ENCODE results near the gene RPGR.
A peak's percentile ranks its signal among the peaks of the same experiment; 100 is the strongest.

RPGR gene, protein sequence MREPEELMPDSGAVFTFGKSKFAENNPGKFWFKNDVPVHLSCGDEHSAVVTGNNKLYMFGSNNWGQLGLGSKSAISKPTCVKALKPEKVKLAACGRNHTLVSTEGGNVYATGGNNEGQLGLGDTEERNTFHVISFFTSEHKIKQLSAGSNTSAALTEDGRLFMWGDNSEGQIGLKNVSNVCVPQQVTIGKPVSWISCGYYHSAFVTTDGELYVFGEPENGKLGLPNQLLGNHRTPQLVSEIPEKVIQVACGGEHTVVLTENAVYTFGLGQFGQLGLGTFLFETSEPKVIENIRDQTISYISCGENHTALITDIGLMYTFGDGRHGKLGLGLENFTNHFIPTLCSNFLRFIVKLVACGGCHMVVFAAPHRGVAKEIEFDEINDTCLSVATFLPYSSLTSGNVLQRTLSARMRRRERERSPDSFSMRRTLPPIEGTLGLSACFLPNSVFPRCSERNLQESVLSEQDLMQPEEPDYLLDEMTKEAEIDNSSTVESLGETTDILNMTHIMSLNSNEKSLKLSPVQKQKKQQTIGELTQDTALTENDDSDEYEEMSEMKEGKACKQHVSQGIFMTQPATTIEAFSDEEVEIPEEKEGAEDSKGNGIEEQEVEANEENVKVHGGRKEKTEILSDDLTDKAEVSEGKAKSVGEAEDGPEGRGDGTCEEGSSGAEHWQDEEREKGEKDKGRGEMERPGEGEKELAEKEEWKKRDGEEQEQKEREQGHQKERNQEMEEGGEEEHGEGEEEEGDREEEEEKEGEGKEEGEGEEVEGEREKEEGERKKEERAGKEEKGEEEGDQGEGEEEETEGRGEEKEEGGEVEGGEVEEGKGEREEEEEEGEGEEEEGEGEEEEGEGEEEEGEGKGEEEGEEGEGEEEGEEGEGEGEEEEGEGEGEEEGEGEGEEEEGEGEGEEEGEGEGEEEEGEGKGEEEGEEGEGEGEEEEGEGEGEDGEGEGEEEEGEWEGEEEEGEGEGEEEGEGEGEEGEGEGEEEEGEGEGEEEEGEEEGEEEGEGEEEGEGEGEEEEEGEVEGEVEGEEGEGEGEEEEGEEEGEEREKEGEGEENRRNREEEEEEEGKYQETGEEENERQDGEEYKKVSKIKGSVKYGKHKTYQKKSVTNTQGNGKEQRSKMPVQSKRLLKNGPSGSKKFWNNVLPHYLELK

DNA sequence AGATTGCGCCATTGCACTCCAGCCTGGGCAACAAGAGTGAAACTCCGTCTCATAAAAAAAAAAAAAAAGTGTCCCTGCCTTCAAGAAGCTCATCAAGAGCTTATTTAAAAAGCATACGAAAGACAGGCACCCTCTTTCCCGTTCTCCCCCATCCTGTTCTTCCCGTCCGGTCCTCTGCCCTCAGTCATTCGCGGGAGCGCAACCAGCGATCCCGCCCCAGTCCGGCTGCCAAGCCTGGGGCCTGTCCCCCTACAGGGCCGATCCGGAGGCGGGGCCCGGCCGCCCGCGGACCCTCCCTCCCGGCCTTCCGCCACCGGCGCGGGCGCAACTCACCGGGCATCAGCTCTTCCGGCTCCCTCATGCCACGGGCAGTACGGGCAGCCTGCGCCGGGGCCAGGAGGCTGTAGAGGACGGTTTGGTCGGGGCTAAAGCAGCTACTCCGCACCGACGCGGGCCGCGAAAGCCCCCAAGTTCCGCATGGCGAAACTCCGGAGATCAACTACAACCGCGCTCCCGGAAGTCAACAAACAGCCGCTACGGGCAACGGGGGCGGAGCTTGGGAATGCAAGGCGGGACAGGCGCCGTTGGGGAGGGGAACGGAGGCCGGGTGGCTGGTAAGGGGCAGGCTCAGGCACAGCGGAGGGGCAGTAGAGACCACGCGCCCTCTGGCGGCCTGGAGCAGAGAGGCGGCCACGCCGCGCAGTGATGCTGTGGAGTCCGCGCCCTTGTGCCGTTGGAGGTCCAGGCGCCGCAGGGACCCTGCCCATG, at the start of gene RPGR:
Gene RPGR, minus strand, starts transcription at position 503 of the 768 bp plus-strand sequence. Its CDS starts 142 bp downstream, at position 361.
- DNase-seq (ENCODE audit: low read depth in 2 of 2) = peak; percentile 73 to 85

GRCh38 chrX:38376747-38377146, 49.4 kb upstream of the RPGR start:
- DNase-seq (ENCODE audit: low read depth in 2 of 2) = no peak

DNA sequence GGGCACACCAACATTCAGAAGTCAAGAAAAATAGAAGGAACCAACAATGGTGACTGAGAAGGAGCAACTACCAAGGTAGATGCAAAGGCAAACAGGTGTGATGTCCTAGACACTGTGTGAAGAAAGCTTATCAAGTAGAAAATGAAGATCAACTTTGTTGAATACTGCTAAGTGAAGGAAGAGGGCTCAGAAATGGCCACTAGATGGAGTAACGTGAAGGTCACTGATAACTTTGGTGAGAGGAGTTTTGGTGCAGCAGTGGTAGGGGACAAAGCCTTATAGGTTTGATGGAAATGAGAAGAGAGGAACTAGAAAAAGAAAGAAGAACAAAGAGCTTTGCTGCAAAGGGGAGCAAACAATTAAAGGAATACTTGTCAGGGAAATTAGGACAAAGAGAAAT, 48.6 kb upstream of the RPGR start:
- DNase-seq (ENCODE audit: low read depth in 2 of 2) = no peak

- no peak for DNase-seq (ENCODE audit: low read depth in 2 of 2)
Measured at GRCh38 chrX:38374431-38374830, 47.1 kb upstream of the RPGR start.

DNA sequence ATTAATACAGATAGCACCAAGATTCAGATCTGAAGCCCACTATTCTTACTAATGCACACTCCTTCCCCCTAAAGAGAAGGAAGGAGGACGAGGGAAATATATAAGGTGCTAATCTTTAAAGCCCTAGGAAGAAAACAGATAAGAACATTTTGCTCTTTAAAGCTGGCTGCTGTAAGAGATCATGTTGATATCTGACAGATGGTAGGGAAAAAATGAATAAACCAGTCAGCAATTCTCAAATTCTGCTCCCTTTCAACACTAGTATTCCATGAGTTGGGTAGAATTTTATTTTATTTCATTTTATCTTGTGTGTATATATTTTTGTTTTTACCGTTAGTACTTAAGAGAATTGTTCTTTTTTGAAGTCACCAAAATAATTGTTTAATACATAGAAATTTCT, 44.3 kb upstream of the RPGR start:
- no peak for DNase-seq (ENCODE audit: low read depth in 2 of 2)

DNA sequence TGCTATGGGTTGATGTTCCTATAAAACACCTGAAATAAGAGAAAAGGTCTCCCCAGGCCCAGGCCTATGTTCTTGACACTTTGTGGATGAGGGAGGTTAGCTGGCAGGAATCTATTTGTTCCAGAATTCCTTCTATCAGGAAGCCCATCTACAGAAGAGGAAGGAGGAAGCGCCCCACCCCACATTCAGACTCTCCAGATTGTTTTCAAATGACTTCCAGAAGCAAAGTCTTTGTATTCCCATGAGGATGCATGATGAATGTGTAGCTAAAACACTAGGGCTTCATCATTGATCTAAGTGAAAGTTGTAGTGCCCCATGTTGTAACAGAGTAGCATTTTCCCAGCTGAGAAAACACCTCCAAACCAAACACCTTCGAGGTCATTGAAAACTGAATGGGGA, 41.5 kb upstream of the RPGR start:
- no peak for DNase-seq (ENCODE audit: low read depth in 2 of 2)

DNA sequence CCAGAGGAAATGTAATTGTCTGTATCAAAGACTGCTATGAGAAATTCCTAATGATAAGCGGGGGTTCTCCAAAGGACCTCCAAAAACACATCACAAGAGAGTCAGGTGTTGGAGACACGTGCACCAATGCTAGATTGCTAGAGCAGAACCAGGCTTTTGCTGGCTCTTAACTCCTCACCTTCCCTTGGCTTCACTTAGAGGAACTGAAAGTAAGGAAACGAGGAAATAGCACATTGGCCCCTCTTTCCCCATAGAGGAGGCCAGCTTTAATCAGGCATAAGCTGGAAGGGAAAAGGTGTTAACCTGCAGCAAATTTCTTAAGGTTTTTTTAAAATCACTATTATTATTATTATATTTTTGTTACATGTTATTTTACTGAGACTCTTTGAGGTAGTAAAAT, 38.6 kb upstream of the RPGR start:
- DNase-seq (ENCODE audit: low read depth in 2 of 2) = no peak

- DNase-seq (ENCODE audit: low read depth in 2 of 2) = no peak
Measured at GRCh38 chrX:38363046-38363445, 35.7 kb upstream of the RPGR start.

GRCh38 chrX:38357747-38358673, 30.7 kb upstream of the RPGR start:
- no peak for DNase-seq (ENCODE audit: low read depth in 2 of 2)

- no peak for DNase-seq (ENCODE audit: low read depth in 2 of 2)
Measured at GRCh38 chrX:38356401-38356800, 29.1 kb upstream of the RPGR start.

- no peak for DNase-seq (ENCODE audit: low read depth in 2 of 2)
Measured at GRCh38 chrX:38352362-38352761, 25.1 kb upstream of the RPGR start, which contains the start of gene OTC. Gene OTC (plus strand): TSS chrX:38352604. CDS start chrX:38352697, 93 bp downstream.

- no peak for DNase-seq (ENCODE audit: low read depth in 2 of 2)
Measured at GRCh38 chrX:38351346-38351745, 24.0 kb upstream of the RPGR start.

GRCh38 chrX:38347136-38347535, 19.8 kb upstream of the RPGR start:
- DNase-seq (ENCODE audit: low read depth in 2 of 2) = no peak

GRCh38 chrX:38346150-38346549, 18.8 kb upstream of the RPGR start:
- DNase-seq (ENCODE audit: low read depth in 2 of 2) = no peak

- no peak for DNase-seq (ENCODE audit: low read depth in 2 of 2)
Measured at GRCh38 chrX:38342853-38343778, 15.8 kb upstream of the RPGR start.

DNA sequence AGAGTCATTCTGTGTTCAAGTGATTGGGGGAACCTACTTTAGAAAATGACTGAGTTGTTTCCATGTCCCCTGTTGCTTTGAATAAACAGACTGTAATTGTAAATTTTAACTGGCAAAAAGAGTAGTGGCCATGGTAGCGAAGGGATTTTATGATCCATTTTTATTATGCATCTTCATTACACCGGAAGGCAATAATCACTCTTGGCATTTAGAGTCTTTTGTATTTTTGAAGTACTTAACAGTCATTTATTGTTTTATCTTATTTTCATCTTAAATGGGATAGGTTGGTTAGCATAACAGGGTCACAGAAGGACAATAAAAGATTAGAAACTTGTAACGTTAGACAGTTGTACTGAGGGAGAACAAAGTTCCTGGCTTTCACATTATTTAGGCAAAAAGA, 14.1 kb upstream of the RPGR start:
- no peak for DNase-seq (ENCODE audit: low read depth in 2 of 2)

DNA sequence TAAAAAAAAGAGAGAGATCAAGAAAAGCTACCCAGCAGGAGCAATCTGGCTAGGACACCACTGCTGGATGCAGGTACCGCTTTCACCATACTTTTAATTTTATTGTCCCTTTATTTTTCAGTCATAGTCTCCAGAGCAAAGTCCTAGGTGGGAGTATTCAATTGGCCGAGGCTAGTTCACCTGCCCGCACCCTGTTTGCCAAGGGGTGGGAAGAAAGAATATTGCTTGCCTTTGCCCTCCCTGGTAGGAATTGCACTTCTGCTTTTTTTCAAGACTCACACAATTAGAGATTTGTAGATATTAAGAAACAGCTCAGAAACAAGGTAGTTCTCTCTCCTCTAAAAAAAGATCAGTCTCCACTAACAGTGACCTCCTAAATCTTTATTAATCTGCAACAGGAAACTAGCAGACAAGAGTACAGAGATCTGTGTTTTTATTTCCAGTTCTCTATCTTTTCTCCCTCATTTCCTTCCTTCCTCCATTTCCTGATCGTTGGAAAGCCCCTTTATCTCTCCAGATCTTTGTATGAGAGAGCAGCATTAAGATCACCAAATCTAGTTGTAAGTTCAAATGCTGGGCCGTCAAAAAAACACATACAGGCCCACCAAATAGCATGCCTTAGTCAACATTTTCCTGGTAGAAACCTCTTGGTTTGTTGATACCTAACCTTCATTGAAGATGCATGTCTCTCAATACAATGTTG, 9.4 kb upstream of the RPGR start:
- DNase-seq (ENCODE audit: low read depth in 2 of 2) = no peak

DNA sequence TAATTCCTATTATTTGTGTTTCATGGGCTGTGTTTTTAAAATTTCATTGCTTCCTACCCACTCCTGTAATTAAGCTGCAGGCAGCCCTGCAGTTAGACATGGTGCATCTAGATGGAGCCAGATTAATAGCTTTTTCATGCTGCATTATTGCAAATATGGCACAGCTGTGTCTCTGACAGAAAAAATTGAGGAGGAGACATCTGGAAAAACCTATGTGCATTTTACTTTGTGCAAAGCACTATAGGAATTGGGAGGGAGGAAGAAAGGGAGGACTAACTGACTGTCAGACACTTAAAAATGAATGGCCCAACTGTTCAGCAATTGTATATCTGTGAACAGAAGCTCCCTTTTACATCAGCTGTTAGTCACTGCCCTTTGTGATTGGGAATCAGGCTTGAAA, 8.1 kb upstream of the RPGR start:
- DNase-seq (ENCODE audit: low read depth in 2 of 2) = no peak

GRCh38 chrX:38332505-38332904, 5.2 kb upstream of the RPGR start:
- DNase-seq (ENCODE audit: low read depth in 2 of 2) = no peak
